Umbilical cord (tissue), 2 donors: ENCODE measurements around the gene UBR1. TPM values are rescaled to one million over a fixed set of nuclear protein-coding genes. Genes with fewer than 3 reads are reported as not detected.
"Not testable (repeated sequence)": the region's sequence is repeated elsewhere in the genome, so short reads cannot be mapped to it uniquely, and the experiment has no call there.

Experiments used
- DNase-seq: peaks from one replicate; pipeline ENCODE4 v3.0.0-alpha.2; 2015; ENCODE audit warnings: low spot score
- total RNA-seq: library from RNA; depleted of rRNA; stranded (reverse); fragments of >200 nt; gene quantifications from one replicate; pipeline ENCODE4 v1.2.3, GENCODE V29; 2014; ENCODE audit warnings: low replicate concordance; ENCODE audit not compliant: insufficient read depth

UBR1 gene
- total RNA-seq, 1 donor from 2014 or later = 56.3 TPM

- DNase-seq = no peak
Observed at GRCh38 chr15:43056696-43057095, 49.1 kb downstream of the UBR1 start.

- no peak for DNase-seq
Observed at GRCh38 chr15:43052860-43053259, 53.0 kb downstream of the UBR1 start.

- no peak for DNase-seq
Observed at GRCh38 chr15:43048935-43049334, 56.9 kb downstream of the UBR1 start.

GRCh38 chr15:43046484-43046883 lies 59.4 kb downstream of the UBR1 start:
- no peak for DNase-seq

- no peak for DNase-seq
Observed at GRCh38 chr15:43042885-43043284, 63.0 kb downstream of the UBR1 start.

- not testable (repeated sequence) for DNase-seq
Observed at GRCh38 chr15:43041085-43041484, 64.8 kb downstream of the UBR1 start.

- not testable (repeated sequence) for DNase-seq
Observed at GRCh38 chr15:43035240-43035639, 70.6 kb downstream of the UBR1 start.

- DNase-seq = no peak
Observed at GRCh38 chr15:43029476-43029875, 76.4 kb downstream of the UBR1 start.

GRCh38 chr15:43025150-43025549 lies 80.7 kb downstream of the UBR1 start:
- DNase-seq = no peak

- DNase-seq = not testable (repeated sequence)
Observed at GRCh38 chr15:43014671-43015070, 91.2 kb downstream of the UBR1 start.

GRCh38 chr15:43009206-43009605 lies 96.6 kb downstream of the UBR1 start:
- DNase-seq = no peak

GRCh38 chr15:43008150-43008549 lies 97.7 kb downstream of the UBR1 start:
- DNase-seq = no peak

- no peak for DNase-seq
Observed at GRCh38 chr15:43007551-43007950, 98.3 kb downstream of the UBR1 start.

GRCh38 chr15:43006991-43007390 lies 98.8 kb downstream of the UBR1 start:
- no peak for DNase-seq

GRCh38 chr15:43004886-43005595 lies 100.8 kb downstream of the UBR1 start:
- DNase-seq = not testable (repeated sequence)

- DNase-seq = no peak
Observed at GRCh38 chr15:42999201-42999779, 106.5 kb downstream of the UBR1 start.

- DNase-seq = no peak
Observed at GRCh38 chr15:42996871-42997270, 109.0 kb downstream of the UBR1 start.

- peak; percentile 3 for DNase-seq
Observed at GRCh38 chr15:42994546-42994945, 111.3 kb downstream of the UBR1 start.

GRCh38 chr15:42992626-42993025 lies 113.2 kb downstream of the UBR1 start:
- peak; percentile 14 for DNase-seq

- no peak for DNase-seq
Observed at GRCh38 chr15:42986693-42987342, 119.0 kb downstream of the UBR1 start.

- DNase-seq = no peak
Observed at GRCh38 chr15:42984493-42985034, 121.3 kb downstream of the UBR1 start.

- DNase-seq = not testable (repeated sequence)
Observed at GRCh38 chr15:42979113-42979512, 126.7 kb downstream of the UBR1 start.
